ENCODE results near the gene ZHX3. TPM values are rescaled to one million over a fixed set of nuclear protein-coding genes. Genes with fewer than 3 reads are reported as not detected.
A peak's percentile ranks its signal among the peaks of the same experiment; 100 is the strongest.

Gene ZHX3
- total and polyA plus RNA-seq, 2 of the 13 experiments (the other 11 are each of a cell fraction or from before 2014, with no cell fraction given) = 8.4 to 11.7 TPM

DNA sequence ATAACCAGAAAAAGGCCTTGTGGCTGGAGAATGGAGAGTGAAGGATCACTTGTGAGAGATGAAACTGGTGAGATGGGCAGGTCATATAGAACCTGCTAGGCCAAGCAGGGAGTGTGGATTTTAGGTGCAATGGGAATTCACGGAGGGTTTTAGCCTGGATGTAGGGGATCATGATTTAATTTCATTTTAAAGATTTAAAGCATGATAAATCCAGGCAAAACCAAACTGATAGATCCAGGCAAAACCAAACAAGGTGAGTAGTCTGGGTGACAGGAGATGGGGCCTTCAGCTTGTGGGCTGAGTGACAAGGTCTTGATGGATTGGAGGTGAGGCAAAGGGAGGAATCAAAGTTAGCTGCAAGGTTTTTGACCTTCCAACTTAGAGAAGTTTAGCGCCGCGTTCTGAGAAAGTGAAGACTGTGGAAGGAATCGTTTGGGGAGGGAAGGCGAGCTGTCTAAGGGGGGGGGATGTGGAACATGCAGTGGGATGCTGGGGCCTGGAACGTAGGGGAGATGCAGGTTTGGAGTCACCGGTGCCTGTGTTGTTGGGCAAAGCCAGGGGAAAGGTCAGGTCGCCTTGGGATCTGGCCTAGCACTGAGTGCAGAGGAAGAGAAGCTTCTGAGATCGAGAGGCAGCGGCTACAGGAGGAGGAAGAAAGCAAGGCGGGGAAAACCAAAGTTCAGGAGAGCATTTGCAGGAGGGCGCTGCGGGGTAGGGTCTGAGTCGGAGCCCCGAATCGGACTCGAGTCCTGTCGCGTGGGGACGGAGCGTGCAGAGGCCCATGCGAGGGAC, 181.4 kb downstream of the ZHX3 start (continued):
- TF ChIP-seq, protein P1, sequence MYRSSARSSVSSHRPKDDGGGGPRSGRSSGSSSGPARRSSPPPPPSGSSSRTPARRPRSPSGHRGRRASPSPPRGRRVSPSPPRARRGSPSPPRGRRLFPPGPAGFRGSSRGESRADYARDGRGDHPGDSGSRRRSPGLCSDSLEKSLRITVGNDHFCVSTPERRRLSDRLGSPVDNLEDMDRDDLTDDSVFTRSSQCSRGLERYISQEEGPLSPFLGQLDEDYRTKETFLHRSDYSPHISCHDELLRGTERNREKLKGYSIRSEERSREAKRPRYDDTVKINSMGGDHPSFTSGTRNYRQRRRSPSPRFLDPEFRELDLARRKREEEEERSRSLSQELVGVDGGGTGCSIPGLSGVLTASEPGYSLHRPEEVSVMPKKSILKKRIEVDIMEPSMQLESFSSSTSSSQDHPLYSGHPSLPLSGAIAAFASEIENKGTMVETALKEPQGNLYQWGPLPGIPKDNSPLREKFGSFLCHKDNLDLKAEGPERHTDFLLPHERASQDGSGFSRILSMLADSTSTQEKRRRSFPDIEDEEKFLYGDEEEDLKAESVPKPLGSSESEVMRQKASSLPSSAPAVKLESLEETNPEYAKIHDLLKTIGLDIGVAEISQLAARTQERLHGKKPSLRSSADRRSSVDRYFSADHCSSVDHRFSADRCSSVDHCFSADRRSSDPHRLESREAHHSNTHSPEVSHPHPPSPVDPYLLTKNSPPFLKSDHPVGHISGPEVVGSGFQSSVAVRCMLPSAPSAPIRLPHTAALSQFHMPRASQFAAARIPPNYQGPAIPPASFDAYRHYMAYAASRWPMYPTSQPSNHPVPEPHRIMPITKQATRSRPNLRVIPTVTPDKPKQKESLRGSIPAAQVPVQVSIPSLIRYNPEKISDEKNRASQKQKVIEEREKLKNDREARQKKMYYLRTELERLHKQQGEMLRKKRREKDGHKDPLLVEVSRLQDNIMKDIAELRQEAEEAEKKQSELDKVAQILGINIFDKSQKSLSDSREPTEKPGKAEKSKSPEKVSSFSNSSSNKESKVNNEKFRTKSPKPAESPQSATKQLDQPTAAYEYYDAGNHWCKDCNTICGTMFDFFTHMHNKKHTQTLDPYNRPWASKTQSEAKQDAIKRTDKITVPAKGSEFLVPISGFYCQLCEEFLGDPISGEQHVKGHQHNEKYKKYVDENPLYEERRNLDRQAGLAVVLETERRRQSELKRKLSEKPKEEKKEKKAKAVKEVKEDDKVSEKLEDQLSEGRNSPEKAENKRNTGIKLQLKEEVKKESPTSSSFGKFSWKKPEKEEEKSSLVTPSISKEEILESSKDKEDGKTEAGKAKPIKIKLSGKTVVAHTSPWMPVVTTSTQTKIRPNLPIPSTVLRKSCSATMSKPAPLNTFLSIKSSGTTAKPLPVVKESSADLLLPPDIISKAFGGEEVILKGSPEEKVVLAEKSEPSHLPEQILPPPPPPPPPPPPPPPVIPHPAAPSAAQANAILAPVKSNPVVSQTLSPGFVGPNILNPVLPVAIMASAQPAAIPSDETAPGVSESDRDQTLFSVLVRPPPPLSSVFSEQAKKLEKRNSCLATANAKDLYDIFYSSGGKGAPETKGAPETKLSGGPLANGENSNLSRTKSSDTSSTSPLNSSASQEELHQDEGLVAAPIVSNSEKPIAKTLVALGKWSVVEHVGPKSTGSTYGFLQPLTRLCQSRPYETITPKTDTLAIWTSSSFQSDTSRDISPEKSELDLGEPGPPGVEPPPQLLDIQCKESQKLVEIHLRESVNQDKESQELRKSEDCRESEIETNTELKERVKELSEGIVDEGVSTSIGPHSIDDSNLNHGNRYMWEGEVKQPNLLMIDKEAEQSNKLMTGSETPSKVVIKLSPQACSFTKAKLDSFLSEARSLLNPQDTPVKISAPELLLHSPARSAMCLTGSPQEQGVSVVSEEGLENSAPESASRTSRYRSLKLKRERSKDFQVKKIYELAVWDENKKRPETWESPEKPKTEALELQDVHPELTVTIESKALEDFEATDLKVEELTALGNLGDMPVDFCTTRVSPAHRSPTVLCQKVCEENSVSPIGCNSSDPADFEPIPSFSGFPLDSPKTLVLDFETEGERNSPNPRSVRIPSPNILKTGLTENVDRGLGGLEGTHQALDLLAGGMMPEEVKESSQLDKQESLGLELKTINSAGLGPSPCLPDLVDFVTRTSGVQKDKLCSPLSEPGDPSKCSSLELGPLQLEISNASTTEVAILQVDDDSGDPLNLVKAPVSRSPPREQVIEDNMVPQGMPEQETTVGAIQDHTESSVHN (CRISPR knock-in tag; IDR thresholded peaks at IDR 0.05) = no peak
- TF ChIP-seq, protein P2, sequence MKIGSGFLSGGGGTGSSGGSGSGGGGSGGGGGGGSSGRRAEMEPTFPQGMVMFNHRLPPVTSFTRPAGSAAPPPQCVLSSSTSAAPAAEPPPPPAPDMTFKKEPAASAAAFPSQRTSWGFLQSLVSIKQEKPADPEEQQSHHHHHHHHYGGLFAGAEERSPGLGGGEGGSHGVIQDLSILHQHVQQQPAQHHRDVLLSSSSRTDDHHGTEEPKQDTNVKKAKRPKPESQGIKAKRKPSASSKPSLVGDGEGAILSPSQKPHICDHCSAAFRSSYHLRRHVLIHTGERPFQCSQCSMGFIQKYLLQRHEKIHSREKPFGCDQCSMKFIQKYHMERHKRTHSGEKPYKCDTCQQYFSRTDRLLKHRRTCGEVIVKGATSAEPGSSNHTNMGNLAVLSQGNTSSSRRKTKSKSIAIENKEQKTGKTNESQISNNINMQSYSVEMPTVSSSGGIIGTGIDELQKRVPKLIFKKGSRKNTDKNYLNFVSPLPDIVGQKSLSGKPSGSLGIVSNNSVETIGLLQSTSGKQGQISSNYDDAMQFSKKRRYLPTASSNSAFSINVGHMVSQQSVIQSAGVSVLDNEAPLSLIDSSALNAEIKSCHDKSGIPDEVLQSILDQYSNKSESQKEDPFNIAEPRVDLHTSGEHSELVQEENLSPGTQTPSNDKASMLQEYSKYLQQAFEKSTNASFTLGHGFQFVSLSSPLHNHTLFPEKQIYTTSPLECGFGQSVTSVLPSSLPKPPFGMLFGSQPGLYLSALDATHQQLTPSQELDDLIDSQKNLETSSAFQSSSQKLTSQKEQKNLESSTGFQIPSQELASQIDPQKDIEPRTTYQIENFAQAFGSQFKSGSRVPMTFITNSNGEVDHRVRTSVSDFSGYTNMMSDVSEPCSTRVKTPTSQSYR (CRISPR knock-in tag; IDR thresholded peaks at IDR 0.05; ENCODE audit: borderline replicate concordance) = no peak
- TF ChIP-seq MYC (CRISPR knock-in tag; IDR thresholded peaks at IDR 0.05; ENCODE audit: borderline replicate concordance) (no peak), FOXK1 (CRISPR knock-in tag; IDR thresholded peaks at IDR 0.05; ENCODE audit: borderline replicate concordance, low read depth) (0 out of 2 replicates have a peak, but pooled peaks have one; percentile 7), DNMT1 (CRISPR knock-in tag; IDR thresholded peaks at IDR 0.05) (no peak), ZNF7 (CRISPR knock-in tag; IDR thresholded peaks at IDR 0.05) (no peak), ZBTB7B (CRISPR knock-in tag; IDR thresholded peaks at IDR 0.05) (no peak), CAMTA2 (CRISPR knock-in tag; IDR thresholded peaks at IDR 0.05; ENCODE audit: borderline replicate concordance) (peak; percentile 63; the same call in 1 of the 2 replicates), HDAC2 (CRISPR knock-in tag; IDR thresholded peaks at IDR 0.05) (no peak), ZNF24 (IDR thresholded peaks at IDR 0.05) (no peak)
- TF ChIP-seq, protein P3, sequence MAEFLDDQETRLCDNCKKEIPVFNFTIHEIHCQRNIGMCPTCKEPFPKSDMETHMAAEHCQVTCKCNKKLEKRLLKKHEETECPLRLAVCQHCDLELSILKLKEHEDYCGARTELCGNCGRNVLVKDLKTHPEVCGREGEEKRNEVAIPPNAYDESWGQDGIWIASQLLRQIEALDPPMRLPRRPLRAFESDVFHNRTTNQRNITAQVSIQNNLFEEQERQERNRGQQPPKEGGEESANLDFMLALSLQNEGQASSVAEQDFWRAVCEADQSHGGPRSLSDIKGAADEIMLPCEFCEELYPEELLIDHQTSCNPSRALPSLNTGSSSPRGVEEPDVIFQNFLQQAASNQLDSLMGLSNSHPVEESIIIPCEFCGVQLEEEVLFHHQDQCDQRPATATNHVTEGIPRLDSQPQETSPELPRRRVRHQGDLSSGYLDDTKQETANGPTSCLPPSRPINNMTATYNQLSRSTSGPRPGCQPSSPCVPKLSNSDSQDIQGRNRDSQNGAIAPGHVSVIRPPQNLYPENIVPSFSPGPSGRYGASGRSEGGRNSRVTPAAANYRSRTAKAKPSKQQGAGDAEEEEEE (CRISPR knock-in tag; IDR thresholded peaks at IDR 0.05; ENCODE audit: borderline replicate concordance) = no peak
- TF ChIP-seq, protein P4, sequence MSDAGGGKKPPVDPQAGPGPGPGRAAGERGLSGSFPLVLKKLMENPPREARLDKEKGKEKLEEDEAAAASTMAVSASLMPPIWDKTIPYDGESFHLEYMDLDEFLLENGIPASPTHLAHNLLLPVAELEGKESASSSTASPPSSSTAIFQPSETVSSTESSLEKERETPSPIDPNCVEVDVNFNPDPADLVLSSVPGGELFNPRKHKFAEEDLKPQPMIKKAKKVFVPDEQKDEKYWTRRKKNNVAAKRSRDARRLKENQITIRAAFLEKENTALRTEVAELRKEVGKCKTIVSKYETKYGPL (CRISPR knock-in tag; IDR thresholded peaks at IDR 0.05) = no peak
- TF ChIP-seq, protein P5, sequence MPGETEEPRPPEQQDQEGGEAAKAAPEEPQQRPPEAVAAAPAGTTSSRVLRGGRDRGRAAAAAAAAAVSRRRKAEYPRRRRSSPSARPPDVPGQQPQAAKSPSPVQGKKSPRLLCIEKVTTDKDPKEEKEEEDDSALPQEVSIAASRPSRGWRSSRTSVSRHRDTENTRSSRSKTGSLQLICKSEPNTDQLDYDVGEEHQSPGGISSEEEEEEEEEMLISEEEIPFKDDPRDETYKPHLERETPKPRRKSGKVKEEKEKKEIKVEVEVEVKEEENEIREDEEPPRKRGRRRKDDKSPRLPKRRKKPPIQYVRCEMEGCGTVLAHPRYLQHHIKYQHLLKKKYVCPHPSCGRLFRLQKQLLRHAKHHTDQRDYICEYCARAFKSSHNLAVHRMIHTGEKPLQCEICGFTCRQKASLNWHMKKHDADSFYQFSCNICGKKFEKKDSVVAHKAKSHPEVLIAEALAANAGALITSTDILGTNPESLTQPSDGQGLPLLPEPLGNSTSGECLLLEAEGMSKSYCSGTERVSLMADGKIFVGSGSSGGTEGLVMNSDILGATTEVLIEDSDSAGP (CRISPR knock-in tag; IDR thresholded peaks at IDR 0.05; ENCODE audit: borderline replicate concordance) = no peak; the same call in 1 of the 2 replicates
